A673 (cell line): ENCODE measurements around the gene MUSK. TPM values are rescaled to one million over a fixed set of nuclear protein-coding genes. Genes with fewer than 3 reads are reported as not detected.

ENCODE experiments used
- BruUV-seq: library from RNA; stranded (reverse); fragments of 400-500 nt; replicated peaks from 2 replicates; lab custom pipeline; 2021; lab: Mats Ljungman, UMichigan
- CTCF ChIA-PET: fragments of 300-600 bp; sonication (Branson Sonifier 250); formaldehyde crosslinking; loops from one replicate; lab custom pipeline; 2022; ENCODE audit warnings: antibody characterized with exemption; lab: Charles Lee
- POLR2A ChIA-PET: fragments of 300-600 bp; sonication (Branson Sonifier 250); formaldehyde crosslinking; loops from one replicate; lab custom pipeline; 2022; ENCODE audit warnings: antibody characterized with exemption; ENCODE audit not compliant: low non-redundant PET; lab: Charles Lee
- DNase-seq: peaks from one replicate; pipeline ENCODE4 v3.0.0-alpha.2; 2015; ENCODE audit warnings: low spot score
- H3K27ac ChIP-seq: fragments of 200-600 bp; sonication (generic); 2 replicates; pipeline ENCODE4 v1.5.1; 2016; ENCODE audit warnings: mixed run types, low read depth, mild to moderate bottlenecking, mixed read lengths, antibody characterized with exemption, low read length; ENCODE audit not compliant: poor library complexity, severe bottlenecking
- H3K27me3 ChIP-seq: fragments of 200-600 bp; sonication (generic); replicated peaks from 2 replicates; pipeline ENCODE4 v1.6.1; 2017; ENCODE audit warnings: mixed run types, low read depth, mild to moderate bottlenecking, mixed read lengths, antibody characterized with exemption, low read length; ENCODE audit not compliant: insufficient read depth, poor library complexity
- H3K36me3 ChIP-seq: fragments of 200-600 bp; sonication (generic); 2 replicates; pipeline ENCODE4 v1.6.1; 2016; ENCODE audit warnings: mixed run types, mild to moderate bottlenecking, mixed read lengths, antibody characterized with exemption, low read length; ENCODE audit not compliant: insufficient read depth, poor library complexity, severe bottlenecking
- H3K4me1 ChIP-seq: fragments of 200-600 bp; sonication (generic); 2 replicates; pipeline ENCODE4 v1.6.1; 2017; ENCODE audit warnings: mixed run types, mild to moderate bottlenecking, mixed read lengths, antibody characterized with exemption, low read length; ENCODE audit not compliant: insufficient read depth, poor library complexity, severe bottlenecking
- H3K4me3 ChIP-seq: fragments of 200-600 bp; sonication (generic); 2 replicates; pipeline ENCODE4 v1.5.1; 2016; ENCODE audit warnings: low read depth, mixed run types, mild to moderate bottlenecking, mixed read lengths, low read length; ENCODE audit not compliant: poor library complexity, severe bottlenecking
- H3K9me3 ChIP-seq: fragments of 200-600 bp; sonication (generic); 2 replicates; pipeline ENCODE4 v1.6.1; 2016; ENCODE audit warnings: mixed run types, low read depth, mild to moderate bottlenecking, mixed read lengths, antibody characterized with exemption, low read length; ENCODE audit not compliant: poor library complexity, severe bottlenecking
- CTCF ChIP-seq: fragments of 300-800, 200-600 bp; sonication (generic); conservative IDR thresholded peaks from 2 replicates; pipeline ENCODE4 v1.5.1; 2017; ENCODE audit warnings: low read depth, mild to moderate bottlenecking, antibody characterized with exemption, low read length, moderate library complexity, mixed read lengths
- EZH2 ChIP-seq: fragments of 200-600 bp; sonication (generic); IDR thresholded peaks from 2 replicates; pipeline ENCODE4 v1.6.1; 2017; ENCODE audit warnings: borderline replicate concordance, low read depth, mild to moderate bottlenecking, mixed read lengths, antibody characterized with exemption, low read length; ENCODE audit not compliant: poor library complexity, severe bottlenecking
- intact Hi-C: fragments of 100-400 bp; cut with micrococcal nuclease; formaldehyde crosslinking; loops from one replicate; pipeline ENCODE4 v1.10.0; 2022; ENCODE audit not compliant: unreplicated experiment
- total RNA-seq: library from RNA; stranded (reverse); gene quantifications from 2 replicates; pipeline ENCODE4 v1.2.3, GENCODE V29; 2021

The MUSK gene
- total RNA-seq, 1 experiment from 2014 or later, result not detected

GRCh38 chr9:110846215-110846614 is 177.6 kb downstream of the MUSK start:
- no peak overlapping the region for H3K4me3 ChIP-seq
- no TSS peak for BruUV-seq
- no peaks in the 10 kb centered on the region for H3K4me1 ChIP-seq
- H3K27me3 ChIP-seq, result no peaks in the 10 kb centered on the region
- intact Hi-C loops, result no loop called here
- no peak for DNase-seq
- POLR2A ChIA-PET, result no interaction called here
- no peaks in the 10 kb centered on the region for H3K9me3 ChIP-seq
- H3K27ac ChIP-seq, result no peak overlapping the region
- no peaks in the 10 kb centered on the region for H3K36me3 ChIP-seq
- CTCF ChIA-PET, result no interaction called here
- TF ChIP-seq EZH2 (no peak), CTCF (no peak)

GRCh38 chr9:110847671-110848070 is 179.1 kb downstream of the MUSK start:
- no peak for TF ChIP-seq CTCF
- TF ChIP-seq EZH2, result no peak
- no peaks in the 10 kb centered on the region for H3K9me3 ChIP-seq
- H3K27me3 ChIP-seq, result no peaks in the 10 kb centered on the region
- CTCF ChIA-PET, result no interaction called here
- DNase-seq, result no peak
- POLR2A ChIA-PET, result no interaction called here
- H3K27ac ChIP-seq, result no peak overlapping the region
- no peaks in the 10 kb centered on the region for H3K4me1 ChIP-seq
- no peak overlapping the region for H3K4me3 ChIP-seq
- no peaks in the 10 kb centered on the region for H3K36me3 ChIP-seq
- BruUV-seq, result no TSS peak
- intact Hi-C loops, result no loop called here

DNA sequence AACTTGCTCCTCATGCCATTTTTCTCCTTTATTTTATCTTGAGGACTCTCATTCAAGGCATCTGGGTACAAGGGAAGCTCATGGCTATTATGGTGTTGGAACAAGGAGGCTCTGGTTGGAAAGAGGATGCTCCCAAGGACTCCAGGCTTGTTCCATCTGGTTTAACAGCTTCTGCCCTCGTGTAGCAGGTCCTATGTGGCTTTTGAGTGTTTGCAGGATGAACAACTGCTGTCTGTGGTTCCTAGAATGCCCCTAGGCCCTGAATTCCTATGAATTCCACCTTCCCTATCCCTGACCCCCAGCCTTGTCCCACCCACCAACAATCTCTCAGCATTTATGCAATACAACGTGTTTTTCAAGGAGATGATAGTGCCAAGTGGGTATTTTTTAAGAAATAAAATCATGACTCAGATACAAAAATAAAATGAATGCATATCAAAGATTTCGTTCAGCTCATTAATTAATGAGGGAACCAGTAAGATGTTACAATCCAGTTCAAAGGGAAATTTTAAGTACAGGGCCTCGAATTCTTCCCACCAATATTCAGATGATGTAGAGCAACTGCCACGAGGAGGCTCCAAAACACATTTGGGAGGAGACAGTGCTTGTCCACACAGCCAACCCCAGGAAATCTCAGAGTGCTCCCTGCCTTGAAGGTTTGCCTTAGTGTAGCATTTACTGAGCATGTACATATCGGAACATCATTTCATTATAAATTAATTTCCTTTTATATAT is 182.0 kb downstream of the MUSK start:
- no peaks in the 10 kb centered on the region for H3K36me3 ChIP-seq
- H3K9me3 ChIP-seq, result no peaks in the 10 kb centered on the region
- no peaks in the 10 kb centered on the region for H3K4me1 ChIP-seq
- no peak overlapping the region for H3K27ac ChIP-seq
- no peaks in the 10 kb centered on the region for H3K27me3 ChIP-seq
- intact Hi-C loops, result no loop called here
- TF ChIP-seq CTCF (no peak), EZH2 (no peak)
- ChIA-PET CTCF (no interaction called here), POLR2A (no interaction called here)
- H3K4me3 ChIP-seq, result no peak overlapping the region
- peak; percentile 7 for DNase-seq
- no TSS peak for BruUV-seq

Other genes with a start within 250 kb of the MUSK start
- gene SVEP1, start 89.0 kb upstream of the MUSK start, total RNA-seq, result 0.45 and 0.46 TPM in 2 replicates